ENCODE data around the gene CTXN2. TPM values are rescaled to one million over a fixed set of nuclear protein-coding genes. Genes with fewer than 3 reads are reported as not detected.

The CTXN2 gene
- total and polyA plus RNA-seq, 2 of the 13 experiments (the other 11 are each of a cell fraction or from before 2014, with no cell fraction given), result not detected

DNA sequence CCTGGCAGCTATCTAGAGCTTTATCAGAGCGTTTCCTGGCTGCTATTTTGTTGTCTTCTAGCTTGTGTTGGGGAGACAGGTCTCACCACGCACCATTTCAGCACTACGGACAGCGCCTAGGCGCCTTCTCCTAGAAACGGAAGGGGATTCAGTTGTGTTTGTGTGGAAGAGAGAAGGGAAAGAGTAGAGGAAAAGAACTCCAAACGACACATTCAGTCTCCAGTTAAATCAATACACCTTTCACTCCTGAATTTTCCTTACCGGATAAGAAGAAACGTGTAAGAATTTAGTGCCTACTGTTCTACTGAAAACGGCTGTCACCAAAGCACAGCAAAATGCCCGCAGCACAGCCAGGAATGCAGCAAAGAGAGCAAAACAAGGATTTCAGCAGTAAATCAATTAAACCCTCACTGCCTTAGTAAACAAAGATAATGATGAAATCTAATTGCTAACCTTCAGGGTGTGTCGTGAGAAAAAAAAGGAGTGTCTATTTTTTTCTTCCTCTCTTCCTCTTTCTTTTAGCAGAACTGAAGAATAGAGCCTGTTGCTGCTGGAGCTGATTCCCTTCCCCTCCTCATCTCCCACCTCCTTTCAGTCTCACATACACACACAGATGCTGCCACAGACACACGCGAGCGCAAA is 412 bp upstream of the CTXN2 start (continued):
- no peak for TF ChIP-seq CREM (IDR thresholded peaks at IDR 0.05)
- no peak for TF ChIP-seq CREM (CRISPR knock-in tag; IDR thresholded peaks at IDR 0.05)
- TF ChIP-seq NR2F2 (IDR thresholded peaks at IDR 0.05; ENCODE audit: borderline replicate concordance, low read depth), result no peak
- no peak for TF ChIP-seq ZNF883 (CRISPR knock-in tag; IDR thresholded peaks at IDR 0.05; ENCODE audit: not compliant biosample characterization)
- TF ChIP-seq ZNF629 (CRISPR knock-in tag; conservative IDR thresholded peaks at IDR 0.05), result no peak
- TF ChIP-seq ONECUT2 (CRISPR knock-in tag; IDR thresholded peaks at IDR 0.05), result no peak
- TF ChIP-seq MEF2D (CRISPR knock-in tag; IDR thresholded peaks at IDR 0.05), result no peak; the same call in 1 of the 2 replicates
- TF ChIP-seq, protein P1, sequence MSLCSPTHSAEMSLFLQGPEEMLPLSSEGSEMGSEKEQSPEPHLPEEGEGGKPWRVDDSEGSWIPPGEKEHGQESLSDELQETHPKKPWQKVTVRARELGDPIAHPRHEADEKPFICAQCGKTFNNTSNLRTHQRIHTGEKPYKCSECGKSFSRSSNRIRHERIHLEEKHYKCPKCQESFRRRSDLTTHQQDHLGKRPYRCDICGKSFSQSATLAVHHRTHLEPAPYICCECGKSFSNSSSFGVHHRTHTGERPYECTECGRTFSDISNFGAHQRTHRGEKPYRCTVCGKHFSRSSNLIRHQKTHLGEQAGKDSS (CRISPR knock-in tag; IDR thresholded peaks at IDR 0.05; ENCODE audit: borderline replicate concordance, low read depth), result no peak
- TF ChIP-seq ZNF33B (CRISPR knock-in tag; IDR thresholded peaks at IDR 0.05), result no peak
- TF ChIP-seq MXD4 (CRISPR knock-in tag; IDR thresholded peaks at IDR 0.05), result no peak
- TF ChIP-seq ATRX (CRISPR knock-in tag; IDR thresholded peaks at IDR 0.05; ENCODE audit: borderline replicate concordance), result no peak
- TF ChIP-seq ATAD3A (CRISPR knock-in tag; IDR thresholded peaks at IDR 0.05), result no peak
- no peak for TF ChIP-seq NFIC (IDR thresholded peaks at IDR 0.05; ENCODE audit: low read length)
- TF ChIP-seq CENPX (CRISPR knock-in tag; IDR thresholded peaks at IDR 0.05), result no peak
- TF ChIP-seq, protein P2, sequence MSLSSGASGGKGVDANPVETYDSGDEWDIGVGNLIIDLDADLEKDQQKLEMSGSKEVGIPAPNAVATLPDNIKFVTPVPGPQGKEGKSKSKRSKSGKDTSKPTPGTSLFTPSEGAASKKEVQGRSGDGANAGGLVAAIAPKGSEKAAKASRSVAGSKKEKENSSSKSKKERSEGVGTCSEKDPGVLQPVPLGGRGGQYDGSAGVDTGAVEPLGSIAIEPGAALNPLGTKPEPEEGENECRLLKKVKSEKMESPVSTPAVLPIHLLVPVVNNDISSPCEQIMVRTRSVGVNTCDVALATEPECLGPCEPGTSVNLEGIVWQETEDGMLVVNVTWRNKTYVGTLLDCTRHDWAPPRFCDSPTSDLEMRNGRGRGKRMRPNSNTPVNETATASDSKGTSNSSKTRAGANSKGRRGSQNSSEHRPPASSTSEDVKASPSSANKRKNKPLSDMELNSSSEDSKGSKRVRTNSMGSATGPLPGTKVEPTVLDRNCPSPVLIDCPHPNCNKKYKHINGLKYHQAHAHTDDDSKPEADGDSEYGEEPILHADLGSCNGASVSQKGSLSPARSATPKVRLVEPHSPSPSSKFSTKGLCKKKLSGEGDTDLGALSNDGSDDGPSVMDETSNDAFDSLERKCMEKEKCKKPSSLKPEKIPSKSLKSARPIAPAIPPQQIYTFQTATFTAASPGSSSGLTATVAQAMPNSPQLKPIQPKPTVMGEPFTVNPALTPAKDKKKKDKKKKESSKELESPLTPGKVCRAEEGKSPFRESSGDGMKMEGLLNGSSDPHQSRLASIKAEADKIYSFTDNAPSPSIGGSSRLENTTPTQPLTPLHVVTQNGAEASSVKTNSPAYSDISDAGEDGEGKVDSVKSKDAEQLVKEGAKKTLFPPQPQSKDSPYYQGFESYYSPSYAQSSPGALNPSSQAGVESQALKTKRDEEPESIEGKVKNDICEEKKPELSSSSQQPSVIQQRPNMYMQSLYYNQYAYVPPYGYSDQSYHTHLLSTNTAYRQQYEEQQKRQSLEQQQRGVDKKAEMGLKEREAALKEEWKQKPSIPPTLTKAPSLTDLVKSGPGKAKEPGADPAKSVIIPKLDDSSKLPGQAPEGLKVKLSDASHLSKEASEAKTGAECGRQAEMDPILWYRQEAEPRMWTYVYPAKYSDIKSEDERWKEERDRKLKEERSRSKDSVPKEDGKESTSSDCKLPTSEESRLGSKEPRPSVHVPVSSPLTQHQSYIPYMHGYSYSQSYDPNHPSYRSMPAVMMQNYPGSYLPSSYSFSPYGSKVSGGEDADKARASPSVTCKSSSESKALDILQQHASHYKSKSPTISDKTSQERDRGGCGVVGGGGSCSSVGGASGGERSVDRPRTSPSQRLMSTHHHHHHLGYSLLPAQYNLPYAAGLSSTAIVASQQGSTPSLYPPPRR (CRISPR knock-in tag; IDR thresholded peaks at IDR 0.05; ENCODE audit: borderline replicate concordance), result no peak
- TF ChIP-seq, protein P3, sequence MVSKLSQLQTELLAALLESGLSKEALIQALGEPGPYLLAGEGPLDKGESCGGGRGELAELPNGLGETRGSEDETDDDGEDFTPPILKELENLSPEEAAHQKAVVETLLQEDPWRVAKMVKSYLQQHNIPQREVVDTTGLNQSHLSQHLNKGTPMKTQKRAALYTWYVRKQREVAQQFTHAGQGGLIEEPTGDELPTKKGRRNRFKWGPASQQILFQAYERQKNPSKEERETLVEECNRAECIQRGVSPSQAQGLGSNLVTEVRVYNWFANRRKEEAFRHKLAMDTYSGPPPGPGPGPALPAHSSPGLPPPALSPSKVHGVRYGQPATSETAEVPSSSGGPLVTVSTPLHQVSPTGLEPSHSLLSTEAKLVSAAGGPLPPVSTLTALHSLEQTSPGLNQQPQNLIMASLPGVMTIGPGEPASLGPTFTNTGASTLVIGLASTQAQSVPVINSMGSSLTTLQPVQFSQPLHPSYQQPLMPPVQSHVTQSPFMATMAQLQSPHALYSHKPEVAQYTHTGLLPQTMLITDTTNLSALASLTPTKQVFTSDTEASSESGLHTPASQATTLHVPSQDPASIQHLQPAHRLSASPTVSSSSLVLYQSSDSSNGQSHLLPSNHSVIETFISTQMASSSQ (IDR thresholded peaks at IDR 0.05; ENCODE audit: low read depth), result no peak
- TF ChIP-seq, protein P3 (CRISPR knock-in tag; IDR thresholded peaks at IDR 0.05; ENCODE audit: borderline replicate concordance), result no peak
- TF ChIP-seq KDM1A (CRISPR knock-in tag; IDR thresholded peaks at IDR 0.05), result no peak
- TF ChIP-seq, protein P4, sequence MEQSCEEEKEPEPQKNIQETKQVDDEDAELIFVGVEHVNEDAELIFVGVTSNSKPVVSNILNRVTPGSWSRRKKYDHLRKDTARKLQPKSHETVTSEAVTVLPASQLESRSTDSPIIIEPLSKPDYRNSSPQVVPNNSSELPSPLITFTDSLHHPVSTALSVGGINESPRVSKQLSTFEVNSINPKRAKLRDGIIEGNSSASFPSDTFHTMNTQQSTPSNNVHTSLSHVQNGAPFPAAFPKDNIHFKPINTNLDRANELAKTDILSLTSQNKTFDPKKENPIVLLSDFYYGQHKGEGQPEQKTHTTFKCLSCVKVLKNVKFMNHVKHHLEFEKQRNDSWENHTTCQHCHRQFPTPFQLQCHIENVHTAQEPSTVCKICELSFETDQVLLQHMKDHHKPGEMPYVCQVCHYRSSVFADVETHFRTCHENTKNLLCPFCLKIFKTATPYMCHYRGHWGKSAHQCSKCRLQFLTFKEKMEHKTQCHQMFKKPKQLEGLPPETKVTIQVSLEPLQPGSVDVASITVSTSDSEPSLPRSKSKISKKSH (CRISPR knock-in tag; IDR thresholded peaks at IDR 0.05; ENCODE audit: borderline replicate concordance), result no peak

Measured in HepG2 (cell line).